Measurements from ENCODE around the gene TAX1BP3.

TAX1BP3 gene

GRCh38 chr17:3688027-3688553 lies 19.7 kb upstream of the TAX1BP3 start:
- DNase-seq = no peak

GRCh38 chr17:3685174-3685573 lies 16.8 kb upstream of the TAX1BP3 start:
- DNase-seq = no peak

- peak; percentile 81 for DNase-seq
These were observed 14.7 kb upstream of the TAX1BP3 start for GRCh38 chr17:3683054-3683511.

- DNase-seq = no peak
These were observed 13.7 kb upstream of the TAX1BP3 start for GRCh38 chr17:3682033-3682432.

- DNase-seq = no peak
These were observed 13.2 kb upstream of the TAX1BP3 start for GRCh38 chr17:3681565-3681964.

GRCh38 chr17:3681057-3681456 lies 12.7 kb upstream of the TAX1BP3 start:
- DNase-seq = no peak

GRCh38 chr17:3679531-3680126 lies 11.3 kb upstream of the TAX1BP3 start:
- no peak for DNase-seq

GRCh38 chr17:3678821-3679530 lies 10.6 kb upstream of the TAX1BP3 start:
- no peak for DNase-seq

- DNase-seq = no peak
These were observed 9.9 kb upstream of the TAX1BP3 start for GRCh38 chr17:3678095-3678820.

GRCh38 chr17:3675886-3676285 lies 7.5 kb upstream of the TAX1BP3 start:
- no peak for DNase-seq

- DNase-seq = no peak
These were observed 4.2 kb upstream of the TAX1BP3 start for GRCh38 chr17:3672571-3672970.

- no peak for DNase-seq
These were observed 1.2 kb upstream of the TAX1BP3 start for GRCh38 chr17:3669548-3669947.

GRCh38 chr17:3669085-3669347 lies 638 bp upstream of the TAX1BP3 start:
- no peak for DNase-seq

GRCh38 chr17:3667366-3668278 lies 756 bp downstream of the TAX1BP3 start:
- DNase-seq = peak; percentile 66

GRCh38 chr17:3666516-3666915 lies 1.9 kb downstream of the TAX1BP3 start:
- no peak for DNase-seq

GRCh38 chr17:3665834-3666233 lies 2.5 kb downstream of the TAX1BP3 start:
- DNase-seq = no peak

GRCh38 chr17:3663102-3664011 lies 5.0 kb downstream of the TAX1BP3 start:
- DNase-seq = no peak

- DNase-seq = no peak
These were observed 8.0 kb downstream of the TAX1BP3 start for GRCh38 chr17:3660311-3660891.

- DNase-seq = no peak
These were observed 8.8 kb downstream of the TAX1BP3 start for GRCh38 chr17:3659541-3660111.

GRCh38 chr17:3658784-3659449 lies 9.5 kb downstream of the TAX1BP3 start:
- no peak for DNase-seq
